ENCODE results near the gene CMPK2.
"Not testable (repeated sequence)": the region's sequence is repeated elsewhere in the genome, so short reads cannot be mapped to it uniquely, and the experiment has no call there.

CMPK2 gene

GRCh38 chr2:6865346-6866274, at the start of gene CMPK2:
TSS of gene CMPK2 (minus strand) at chr2:6865907. CDS start at chr2:6865696, 211 bp downstream.
- Histone ChIP-seq H3K4me3 (ENCODE audit: low read depth, low read length) (peak within 1 kb of the TSS; percentile 88), H3K27ac (ENCODE audit: low read depth, low read length) (peak within 1 kb of the TSS; percentile 59), H2AFZ (ENCODE audit: low read length, unreplicated experiment) (peak within 1 kb of the TSS; percentile 82), H3K27me3 (ENCODE audit: insufficient read depth, low read length) (no peaks in the 10 kb centered on the region), H3K36me3 (ENCODE audit: insufficient read depth, low read length) (peaks cover 46% of the 10 kb centered on the region), H3K79me2 (ENCODE audit: control insufficient read depth, insufficient read depth, low read length, unreplicated experiment) (peaks cover 52% of the 10 kb centered on the region), H3K4me1 (ENCODE audit: control insufficient read depth, insufficient read depth, low read length, unreplicated experiment) (peaks cover 25% of the 10 kb centered on the region)

GRCh38 chr2:6915399-6915798, 49.7 kb upstream of the CMPK2 start:
- H3K4me1 ChIP-seq (ENCODE audit: control insufficient read depth, insufficient read depth, low read length, unreplicated experiment), result peaks cover 12% of the 10 kb centered on the region

GRCh38 chr2:6914828-6915227, 49.1 kb upstream of the CMPK2 start:
- Histone ChIP-seq H3K79me2 (ENCODE audit: control insufficient read depth, insufficient read depth, low read length, unreplicated experiment) (peaks cover 4% of the 10 kb centered on the region), H3K27me3 (ENCODE audit: insufficient read depth, low read length) (no peaks in the 10 kb centered on the region), H3K27ac (ENCODE audit: low read depth, low read length) (no peak overlapping the region), H3K4me3 (ENCODE audit: low read depth, low read length) (no peak overlapping the region), H3K4me1 (ENCODE audit: control insufficient read depth, insufficient read depth, low read length, unreplicated experiment) (peaks cover 6% of the 10 kb centered on the region), H3K36me3 (ENCODE audit: insufficient read depth, low read length) (no peaks in the 10 kb centered on the region), H2AFZ (ENCODE audit: low read length, unreplicated experiment) (no peak overlapping the region)

More at GRCh38 chr2:6915399-6915798, 49.7 kb upstream of the CMPK2 start:
- no peak overlapping the region for H3K27ac ChIP-seq (ENCODE audit: low read depth, low read length)
- H3K36me3 ChIP-seq (ENCODE audit: insufficient read depth, low read length), result no peaks in the 10 kb centered on the region
- H2AFZ ChIP-seq (ENCODE audit: low read length, unreplicated experiment), result no peak overlapping the region
- H3K27me3 ChIP-seq (ENCODE audit: insufficient read depth, low read length), result no peaks in the 10 kb centered on the region
- H3K4me3 ChIP-seq (ENCODE audit: low read depth, low read length), result no peak overlapping the region
- peaks cover 4% of the 10 kb centered on the region for H3K79me2 ChIP-seq (ENCODE audit: control insufficient read depth, insufficient read depth, low read length, unreplicated experiment)

GRCh38 chr2:6913415-6914157, 47.9 kb upstream of the CMPK2 start:
- no peak overlapping the region for H3K27ac ChIP-seq (ENCODE audit: low read depth, low read length)
- H3K79me2 ChIP-seq (ENCODE audit: control insufficient read depth, insufficient read depth, low read length, unreplicated experiment), result no peaks in the 10 kb centered on the region
- H3K4me3 ChIP-seq (ENCODE audit: low read depth, low read length), result no peak overlapping the region
- no peaks in the 10 kb centered on the region for H3K36me3 ChIP-seq (ENCODE audit: insufficient read depth, low read length)
- H3K4me1 ChIP-seq (ENCODE audit: control insufficient read depth, insufficient read depth, low read length, unreplicated experiment), result peaks cover 4% of the 10 kb centered on the region
- no peaks in the 10 kb centered on the region for H3K27me3 ChIP-seq (ENCODE audit: insufficient read depth, low read length)
- H2AFZ ChIP-seq (ENCODE audit: low read length, unreplicated experiment), result no peak overlapping the region

- no peaks in the 10 kb centered on the region for H3K36me3 ChIP-seq (ENCODE audit: insufficient read depth, low read length)
- no peak overlapping the region for H3K27ac ChIP-seq (ENCODE audit: low read depth, low read length)
- H3K4me3 ChIP-seq (ENCODE audit: low read depth, low read length), result no peak overlapping the region
- H3K27me3 ChIP-seq (ENCODE audit: insufficient read depth, low read length), result peaks cover 3% of the 10 kb centered on the region; the same call in 1 of the 2 replicates
- H2AFZ ChIP-seq (ENCODE audit: low read length, unreplicated experiment), result no peak overlapping the region
- H3K4me1 ChIP-seq (ENCODE audit: control insufficient read depth, insufficient read depth, low read length, unreplicated experiment), result peaks cover 4% of the 10 kb centered on the region
- H3K79me2 ChIP-seq (ENCODE audit: control insufficient read depth, insufficient read depth, low read length, unreplicated experiment), result no peaks in the 10 kb centered on the region
Measured at GRCh38 chr2:6911721-6912120, 46.0 kb upstream of the CMPK2 start.

- no peak overlapping the region for H2AFZ ChIP-seq (ENCODE audit: low read length, unreplicated experiment)
- no peaks in the 10 kb centered on the region for H3K36me3 ChIP-seq (ENCODE audit: insufficient read depth, low read length)
- no peaks in the 10 kb centered on the region for H3K79me2 ChIP-seq (ENCODE audit: control insufficient read depth, insufficient read depth, low read length, unreplicated experiment)
- H3K4me3 ChIP-seq (ENCODE audit: low read depth, low read length), result no peak overlapping the region
- H3K27ac ChIP-seq (ENCODE audit: low read depth, low read length), result no peak overlapping the region
- peaks cover 3% of the 10 kb centered on the region; the same call in 1 of the 2 replicates for H3K27me3 ChIP-seq (ENCODE audit: insufficient read depth, low read length)
- no peaks in the 10 kb centered on the region for H3K4me1 ChIP-seq (ENCODE audit: control insufficient read depth, insufficient read depth, low read length, unreplicated experiment)
Measured at GRCh38 chr2:6909431-6910385, 44.0 kb upstream of the CMPK2 start.

GRCh38 chr2:6908291-6908690, 42.6 kb upstream of the CMPK2 start:
- no peaks in the 10 kb centered on the region for H3K79me2 ChIP-seq (ENCODE audit: control insufficient read depth, insufficient read depth, low read length, unreplicated experiment)
- no peaks in the 10 kb centered on the region for H3K4me1 ChIP-seq (ENCODE audit: control insufficient read depth, insufficient read depth, low read length, unreplicated experiment)
- no peak overlapping the region for H3K4me3 ChIP-seq (ENCODE audit: low read depth, low read length)
- no peaks in the 10 kb centered on the region for H3K36me3 ChIP-seq (ENCODE audit: insufficient read depth, low read length)
- H2AFZ ChIP-seq (ENCODE audit: low read length, unreplicated experiment), result no peak overlapping the region
- H3K27ac ChIP-seq (ENCODE audit: low read depth, low read length), result no peak overlapping the region
- H3K27me3 ChIP-seq (ENCODE audit: insufficient read depth, low read length), result peaks cover 3% of the 10 kb centered on the region; the same call in 1 of the 2 replicates

GRCh38 chr2:6906165-6906741, 40.5 kb upstream of the CMPK2 start:
- Histone ChIP-seq H3K27me3 (ENCODE audit: insufficient read depth, low read length) (peaks cover 3% of the 10 kb centered on the region; the same call in 1 of the 2 replicates), H3K4me1 (ENCODE audit: control insufficient read depth, insufficient read depth, low read length, unreplicated experiment) (no peaks in the 10 kb centered on the region), H3K36me3 (ENCODE audit: insufficient read depth, low read length) (no peaks in the 10 kb centered on the region), H3K27ac (ENCODE audit: low read depth, low read length) (no peak overlapping the region), H2AFZ (ENCODE audit: low read length, unreplicated experiment) (no peak overlapping the region), H3K79me2 (ENCODE audit: control insufficient read depth, insufficient read depth, low read length, unreplicated experiment) (no peaks in the 10 kb centered on the region), H3K4me3 (ENCODE audit: low read depth, low read length) (no peak overlapping the region)

- H3K36me3 ChIP-seq (ENCODE audit: insufficient read depth, low read length), result no peaks in the 10 kb centered on the region
Measured at GRCh38 chr2:6905668-6906067, 40.0 kb upstream of the CMPK2 start.

GRCh38 chr2:6902581-6902980, 36.9 kb upstream of the CMPK2 start:
- H3K4me1 ChIP-seq (ENCODE audit: control insufficient read depth, insufficient read depth, low read length, unreplicated experiment); H3K4me3 ChIP-seq (ENCODE audit: low read depth, low read length); H2AFZ ChIP-seq (ENCODE audit: low read length, unreplicated experiment); H3K27ac ChIP-seq (ENCODE audit: low read depth, low read length); H3K36me3 ChIP-seq (ENCODE audit: insufficient read depth, low read length); H3K79me2 ChIP-seq (ENCODE audit: control insufficient read depth, insufficient read depth, low read length, unreplicated experiment); H3K27me3 ChIP-seq (ENCODE audit: insufficient read depth, low read length): not testable (repeated sequence)

More at GRCh38 chr2:6905668-6906067, 40.0 kb upstream of the CMPK2 start:
- Histone ChIP-seq H3K4me3 (ENCODE audit: low read depth, low read length) (no peak overlapping the region), H3K27ac (ENCODE audit: low read depth, low read length) (no peak overlapping the region), H2AFZ (ENCODE audit: low read length, unreplicated experiment) (no peak overlapping the region), H3K79me2 (ENCODE audit: control insufficient read depth, insufficient read depth, low read length, unreplicated experiment) (no peaks in the 10 kb centered on the region), H3K4me1 (ENCODE audit: control insufficient read depth, insufficient read depth, low read length, unreplicated experiment) (no peaks in the 10 kb centered on the region), H3K27me3 (ENCODE audit: insufficient read depth, low read length) (peaks cover 3% of the 10 kb centered on the region; the same call in 1 of the 2 replicates)
